HG03342 (cell line): ENCODE measurements around the gene KBTBD12.
"Not testable (repeated sequence)": the region's sequence is repeated elsewhere in the genome, so short reads cannot be mapped to it uniquely, and the experiment has no call there.

Experiments used
- ATAC-seq: cut with Tn5 transposase; IDR thresholded peaks from one replicate; pipeline ENCODE4 v1.9.1; 2021; ENCODE audit warnings: mild to moderate bottlenecking, moderate library complexity; ENCODE audit not compliant: unreplicated experiment

KBTBD12 gene

DNA sequence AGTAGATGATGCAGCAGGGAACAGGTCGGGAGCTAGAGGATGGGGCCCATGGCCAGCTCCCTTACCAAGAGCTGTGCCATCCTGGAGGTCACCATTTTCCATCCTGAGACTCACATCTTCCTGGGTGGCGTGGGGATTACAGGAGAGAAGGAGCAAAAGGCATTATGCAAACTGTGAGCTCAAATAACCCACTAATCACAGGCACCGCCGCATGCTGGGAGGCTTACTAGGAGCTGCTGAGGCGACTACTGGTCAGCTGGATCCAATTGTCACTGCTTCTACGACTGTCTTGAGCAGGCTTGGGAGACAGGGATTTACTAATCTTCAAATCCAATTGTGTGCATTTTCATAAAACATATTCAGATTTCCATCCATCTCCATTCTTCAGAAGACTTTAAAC, 12.5 kb upstream of the KBTBD12 start:
- no peak for ATAC-seq

DNA sequence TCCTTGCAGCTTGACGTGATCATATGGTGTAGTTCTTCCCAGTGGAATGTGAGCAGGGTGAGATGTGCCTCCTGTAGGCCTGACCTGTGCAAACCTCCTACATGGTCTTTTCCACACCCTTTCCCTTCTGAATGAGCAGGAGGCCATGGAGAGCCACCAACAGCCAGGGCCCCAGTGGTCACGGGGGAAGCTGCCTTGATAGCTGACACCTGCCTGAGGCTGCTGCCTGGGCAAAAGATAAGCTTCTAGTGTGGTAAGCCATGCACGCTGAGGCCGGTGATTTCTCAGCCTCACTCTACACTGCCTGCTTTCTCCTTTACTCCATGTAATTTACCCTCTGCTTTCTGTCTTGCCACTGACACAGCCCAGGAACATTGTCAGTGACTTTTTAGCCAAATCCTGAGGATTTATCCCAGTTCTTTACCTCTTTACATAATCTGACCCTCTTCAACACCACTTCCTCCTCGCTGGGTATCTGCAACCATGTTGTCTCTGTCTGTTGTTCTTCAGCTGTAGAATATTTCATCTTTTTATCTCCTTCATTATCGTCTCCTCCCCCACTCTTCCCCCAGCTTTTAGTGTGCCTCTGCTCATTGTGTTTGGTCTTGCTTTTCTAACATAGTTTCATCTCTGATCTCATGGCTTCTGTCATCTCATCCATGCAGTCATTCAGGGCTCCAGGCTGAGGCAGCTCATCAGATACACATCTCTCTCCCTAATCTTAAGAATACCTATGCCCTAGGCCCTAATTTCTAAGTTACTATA, 11.2 kb upstream of the KBTBD12 start:
- no peak for ATAC-seq

- ATAC-seq, result no peak
Observed at GRCh38 chr3:127905556-127905955, 9.5 kb upstream of the KBTBD12 start.

DNA sequence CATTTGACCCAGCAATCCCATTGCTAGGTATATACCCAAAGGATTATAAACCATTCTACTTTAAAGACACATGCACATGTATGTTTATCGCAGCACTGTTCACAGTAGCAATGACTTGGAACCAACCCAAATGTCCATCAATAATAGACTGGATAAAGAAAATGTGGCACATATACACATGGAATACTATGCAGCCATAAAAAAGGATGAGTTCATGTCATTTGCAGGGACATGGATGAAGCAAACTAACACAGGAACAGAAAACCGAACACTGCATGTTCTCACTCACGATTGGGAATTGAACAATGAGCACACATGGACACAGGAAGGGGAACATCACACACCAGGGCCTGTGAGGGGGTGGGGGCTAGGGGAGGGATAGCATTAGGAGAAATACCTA, 8.4 kb upstream of the KBTBD12 start:
- ATAC-seq, result not testable (repeated sequence)

GRCh38 chr3:127908202-127908601, 6.8 kb upstream of the KBTBD12 start:
- no peak for ATAC-seq

DNA sequence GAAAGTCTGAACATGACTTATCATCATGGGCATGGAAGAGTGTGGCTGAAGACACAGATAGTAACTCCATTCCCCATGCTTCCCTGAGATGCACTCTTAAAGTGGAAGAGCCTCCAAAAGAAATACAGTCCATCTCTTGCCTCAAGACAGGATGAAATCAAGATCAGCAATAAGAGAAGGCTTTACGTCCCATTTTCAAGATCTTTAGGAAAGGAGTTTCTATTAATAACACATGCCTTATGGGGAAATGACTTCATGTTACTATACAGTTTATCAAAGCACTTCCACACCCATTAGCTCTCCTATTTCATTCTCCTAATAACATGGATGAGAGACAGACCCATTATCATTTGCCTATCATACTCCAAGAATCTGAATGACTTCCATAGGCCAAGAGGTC, 6.1 kb upstream of the KBTBD12 start:
- no peak for ATAC-seq

DNA sequence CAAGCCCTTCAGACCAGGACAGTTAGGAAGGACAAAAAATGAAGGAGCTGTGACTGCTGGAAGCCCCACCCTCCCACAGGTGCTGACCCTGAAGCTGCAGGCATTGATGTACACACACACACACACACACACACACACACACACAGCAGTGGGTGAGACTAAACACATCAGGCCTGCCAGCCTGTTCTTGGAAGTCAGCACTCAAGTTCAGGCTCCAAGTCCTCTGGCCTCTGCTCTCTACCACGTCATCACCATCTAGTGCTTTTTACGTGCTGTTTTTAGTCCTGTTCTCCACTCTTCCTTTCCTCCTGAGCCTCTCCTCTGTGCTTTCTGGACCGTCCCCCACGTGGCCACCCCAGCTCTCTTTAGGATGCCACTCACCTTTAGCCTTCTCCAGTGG, 5.4 kb upstream of the KBTBD12 start:
- ATAC-seq, result no peak

- ATAC-seq, result no peak
Observed at GRCh38 chr3:127911421-127911931, 3.6 kb upstream of the KBTBD12 start.

DNA sequence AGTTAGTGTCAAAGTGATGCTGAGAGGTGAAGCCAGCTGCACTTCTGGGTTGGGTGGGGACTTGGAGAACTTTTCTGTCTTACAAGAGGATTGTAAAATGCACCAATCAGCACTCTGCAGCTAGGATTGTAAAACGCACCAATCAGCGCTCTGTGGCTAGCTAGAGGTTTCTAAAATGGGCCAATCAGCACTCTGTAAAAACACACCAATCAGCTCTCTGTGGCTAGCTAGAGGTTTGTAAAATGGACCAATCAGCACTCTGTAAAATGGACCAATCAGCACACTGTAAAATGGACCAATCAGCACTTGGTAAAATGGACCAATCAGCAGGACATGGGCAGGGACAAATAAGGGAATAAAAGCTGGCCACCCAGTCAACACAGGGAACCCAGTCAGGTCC, 1.2 kb upstream of the KBTBD12 start:
- not testable (repeated sequence) for ATAC-seq

GRCh38 chr3:127914584-127914983, 448 bp upstream of the KBTBD12 start:
- ATAC-seq, result no peak

- ATAC-seq, result no peak
Observed at GRCh38 chr3:127915937-127916493, 983 bp downstream of the KBTBD12 start.

DNA sequence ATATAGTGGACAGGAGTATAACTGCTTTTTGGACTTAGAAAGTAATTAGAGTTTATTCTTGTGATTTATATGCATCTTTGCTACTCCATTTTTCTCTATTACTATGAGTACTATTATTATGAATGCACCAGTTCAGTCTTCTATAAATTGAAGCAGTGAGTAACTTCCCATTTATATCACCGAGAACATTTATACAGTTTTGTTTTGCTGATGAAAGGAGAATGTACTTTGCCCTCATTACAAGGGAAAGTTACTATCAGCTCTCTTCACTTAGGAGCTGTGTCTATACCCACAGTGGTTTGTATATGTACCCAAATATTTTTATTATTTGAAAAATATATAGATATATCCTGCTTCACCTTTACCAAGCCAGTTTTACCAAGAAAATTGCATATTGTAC, 5.7 kb downstream of the KBTBD12 start:
- no peak for ATAC-seq

GRCh38 chr3:127923611-127924010, 8.6 kb downstream of the KBTBD12 start:
- ATAC-seq, result no peak

GRCh38 chr3:127925384-127925783, 10.4 kb downstream of the KBTBD12 start:
- no peak for ATAC-seq

- ATAC-seq, result no peak
Observed at GRCh38 chr3:127927829-127928604, 13.0 kb downstream of the KBTBD12 start.

- no peak for ATAC-seq
Observed at GRCh38 chr3:127929818-127930413, 14.9 kb downstream of the KBTBD12 start.

GRCh38 chr3:127933396-127933795, 18.4 kb downstream of the KBTBD12 start:
- ATAC-seq, result no peak

- ATAC-seq, result no peak
Observed at GRCh38 chr3:127938800-127939199, 23.8 kb downstream of the KBTBD12 start.

GRCh38 chr3:127940116-127940515, 25.1 kb downstream of the KBTBD12 start:
- ATAC-seq, result no peak

GRCh38 chr3:127942613-127943012, 27.6 kb downstream of the KBTBD12 start:
- ATAC-seq, result no peak

DNA sequence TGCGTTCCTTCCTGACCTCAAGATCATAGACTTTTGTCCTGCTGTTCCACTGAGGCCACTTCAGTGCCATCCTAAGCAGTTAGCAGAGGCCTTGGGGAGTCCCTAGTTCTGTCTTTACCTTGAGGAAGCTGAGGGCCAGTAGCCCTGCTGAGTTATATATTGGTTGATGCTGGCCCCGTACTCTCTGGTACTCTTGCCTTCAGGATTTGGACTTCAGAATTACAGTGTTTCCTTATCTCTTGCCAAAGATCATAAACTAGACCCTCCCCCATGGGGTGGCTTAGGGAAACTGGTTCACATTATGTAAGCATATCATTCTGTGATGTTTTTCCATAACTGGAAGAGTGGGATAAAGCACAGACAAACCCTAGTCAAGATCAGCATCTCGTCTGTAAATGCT, 33.2 kb downstream of the KBTBD12 start:
- ATAC-seq, result no peak
